ENCODE results near the gene POLG2. TPM values are rescaled to one million over a fixed set of nuclear protein-coding genes. Genes with fewer than 3 reads are reported as not detected.
"Not testable (repeated sequence)": the region's sequence is repeated elsewhere in the genome, so short reads cannot be mapped to it uniquely, and the experiment has no call there.

Gene POLG2
- total RNA-seq, 1 donor from 2014 or later: 12.0 TPM

DNA sequence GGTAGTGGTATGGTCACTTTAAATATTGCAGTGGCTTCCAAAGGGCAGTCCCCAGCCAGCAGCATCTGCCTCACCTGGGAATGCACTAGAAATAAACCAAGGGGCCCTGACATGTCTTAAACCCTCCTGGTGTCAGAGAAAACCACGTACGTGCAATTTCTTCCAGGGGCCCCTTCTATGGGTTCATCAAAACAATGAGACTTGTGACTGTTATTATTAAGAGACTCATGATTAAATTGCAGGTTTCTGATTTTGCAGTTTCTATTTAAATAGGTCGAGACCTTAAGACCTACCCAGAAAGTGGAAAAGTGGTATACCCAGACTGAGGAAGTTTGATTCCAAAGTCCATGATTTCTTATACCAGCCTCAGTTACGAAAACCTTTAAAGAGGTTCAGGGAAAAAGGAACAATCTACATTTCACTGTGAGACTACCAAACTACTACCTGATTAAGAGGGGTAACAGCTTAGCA is 746 bp upstream of the POLG2 start:
- DNase-seq (no peak), ATAC-seq (no peak)
- Histone ChIP-seq H3K9me3 (no peaks in the 10 kb centered on the region), H3K27me3 (ENCODE audit: low read depth) (no peaks in the 10 kb centered on the region), H3K27ac (peak overlapping the region; percentile 81), H3K36me3 (peaks cover 63% of the 10 kb centered on the region), H3K4me3 (peak overlapping the region; percentile 79), H3K4me1 (peaks cover 77% of the 10 kb centered on the region)
- TF ChIP-seq, protein P1, sequence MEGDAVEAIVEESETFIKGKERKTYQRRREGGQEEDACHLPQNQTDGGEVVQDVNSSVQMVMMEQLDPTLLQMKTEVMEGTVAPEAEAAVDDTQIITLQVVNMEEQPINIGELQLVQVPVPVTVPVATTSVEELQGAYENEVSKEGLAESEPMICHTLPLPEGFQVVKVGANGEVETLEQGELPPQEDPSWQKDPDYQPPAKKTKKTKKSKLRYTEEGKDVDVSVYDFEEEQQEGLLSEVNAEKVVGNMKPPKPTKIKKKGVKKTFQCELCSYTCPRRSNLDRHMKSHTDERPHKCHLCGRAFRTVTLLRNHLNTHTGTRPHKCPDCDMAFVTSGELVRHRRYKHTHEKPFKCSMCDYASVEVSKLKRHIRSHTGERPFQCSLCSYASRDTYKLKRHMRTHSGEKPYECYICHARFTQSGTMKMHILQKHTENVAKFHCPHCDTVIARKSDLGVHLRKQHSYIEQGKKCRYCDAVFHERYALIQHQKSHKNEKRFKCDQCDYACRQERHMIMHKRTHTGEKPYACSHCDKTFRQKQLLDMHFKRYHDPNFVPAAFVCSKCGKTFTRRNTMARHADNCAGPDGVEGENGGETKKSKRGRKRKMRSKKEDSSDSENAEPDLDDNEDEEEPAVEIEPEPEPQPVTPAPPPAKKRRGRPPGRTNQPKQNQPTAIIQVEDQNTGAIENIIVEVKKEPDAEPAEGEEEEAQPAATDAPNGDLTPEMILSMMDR (IDR thresholded peaks at IDR 0.05): no peak
- intact Hi-C loops (cut with DNase I): no loop called here

DNA sequence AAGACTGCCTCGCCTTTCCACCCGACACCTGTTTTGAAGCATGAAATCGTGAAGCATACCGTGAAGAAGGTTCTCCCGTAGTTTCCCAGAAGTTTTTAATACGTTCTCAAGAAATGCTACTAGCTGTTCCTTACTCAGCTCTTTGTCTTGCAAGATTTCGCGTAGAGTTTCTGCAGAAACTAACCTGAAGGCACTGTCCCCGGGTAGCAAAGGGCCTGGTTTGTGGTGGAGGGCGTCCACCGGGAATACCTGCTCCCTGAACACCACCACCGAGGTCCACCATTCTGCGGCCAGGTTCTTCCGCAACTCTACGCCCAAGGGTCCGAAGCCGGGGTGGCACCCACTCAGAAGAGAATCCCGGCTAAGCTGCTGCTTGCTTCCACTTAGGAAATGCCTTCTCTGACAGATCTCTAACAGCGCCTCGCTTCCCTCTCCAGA is 487 bp downstream of the POLG2 start:
- TF ChIP-seq, protein P1 (IDR thresholded peaks at IDR 0.05): no peak
- no peaks in the 10 kb centered on the region for H3K27me3 ChIP-seq (ENCODE audit: low read depth)
- intact Hi-C loops (cut with DNase I): no loop called here
- DNase-seq: no peak
- H3K4me3 ChIP-seq: peak overlapping the region; percentile 79
- H3K9me3 ChIP-seq: no peaks in the 10 kb centered on the region
- peak overlapping the region; percentile 81 for H3K27ac ChIP-seq
- peaks cover 65% of the 10 kb centered on the region for H3K4me1 ChIP-seq
- ATAC-seq: no peak
- H3K36me3 ChIP-seq: peaks cover 61% of the 10 kb centered on the region

DNA sequence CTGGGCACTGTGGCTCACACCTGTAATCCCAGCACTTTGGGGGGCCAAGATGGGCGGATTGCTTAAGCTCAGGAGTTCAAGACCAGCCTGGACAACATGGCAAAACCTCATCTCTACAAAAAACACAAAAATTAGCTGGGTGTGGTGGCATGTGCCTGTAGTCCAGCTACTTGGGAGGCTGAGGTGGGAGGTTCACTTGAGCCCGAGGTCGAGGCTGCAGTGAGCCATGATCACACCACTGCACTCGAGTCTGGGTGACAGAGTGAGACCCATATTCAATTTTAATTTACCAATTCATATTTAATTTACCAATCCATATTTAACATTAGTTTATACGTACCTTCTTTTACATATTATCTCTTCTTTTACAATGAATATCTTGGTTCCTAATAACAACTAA is 1.6 kb downstream of the POLG2 start:
- intact Hi-C loops (cut with DNase I); H3K9me3 ChIP-seq; ATAC-seq; H3K27ac ChIP-seq; H3K4me3 ChIP-seq; DNase-seq; H3K27me3 ChIP-seq (ENCODE audit: low read depth): not testable (repeated sequence)
- Histone ChIP-seq H3K4me1 (peaks cover 55% of the 10 kb centered on the region), H3K36me3 (peaks cover 61% of the 10 kb centered on the region)

DNA sequence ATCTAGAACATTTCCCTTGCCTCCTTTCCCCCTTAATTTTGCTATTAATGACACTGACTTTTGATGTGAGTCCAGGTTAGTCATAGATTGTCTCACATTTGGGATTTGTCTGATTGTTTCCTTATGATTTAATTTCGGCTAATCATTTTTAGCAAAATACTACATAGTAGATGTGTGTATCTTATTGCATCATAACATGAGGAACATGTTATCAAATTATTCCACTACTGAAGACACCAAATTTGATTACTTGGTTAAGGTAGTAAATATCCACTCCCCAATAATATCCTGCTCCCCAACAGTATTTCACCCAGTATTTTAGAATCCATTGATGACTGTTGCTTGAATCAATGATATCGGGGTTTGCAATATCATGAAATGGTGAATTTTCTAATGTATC is 2.7 kb downstream of the POLG2 start:
- H3K27ac ChIP-seq: no peak overlapping the region
- H3K4me1 ChIP-seq: peaks cover 44% of the 10 kb centered on the region
- no peaks in the 10 kb centered on the region for H3K27me3 ChIP-seq (ENCODE audit: low read depth)
- DNase-seq (no peak), ATAC-seq (no peak)
- peaks cover 60% of the 10 kb centered on the region for H3K36me3 ChIP-seq
- no peak overlapping the region for H3K4me3 ChIP-seq
- intact Hi-C loops (cut with DNase I): no loop called here
- TF ChIP-seq, protein P1 (IDR thresholded peaks at IDR 0.05): no peak
- no peaks in the 10 kb centered on the region for H3K9me3 ChIP-seq

DNA sequence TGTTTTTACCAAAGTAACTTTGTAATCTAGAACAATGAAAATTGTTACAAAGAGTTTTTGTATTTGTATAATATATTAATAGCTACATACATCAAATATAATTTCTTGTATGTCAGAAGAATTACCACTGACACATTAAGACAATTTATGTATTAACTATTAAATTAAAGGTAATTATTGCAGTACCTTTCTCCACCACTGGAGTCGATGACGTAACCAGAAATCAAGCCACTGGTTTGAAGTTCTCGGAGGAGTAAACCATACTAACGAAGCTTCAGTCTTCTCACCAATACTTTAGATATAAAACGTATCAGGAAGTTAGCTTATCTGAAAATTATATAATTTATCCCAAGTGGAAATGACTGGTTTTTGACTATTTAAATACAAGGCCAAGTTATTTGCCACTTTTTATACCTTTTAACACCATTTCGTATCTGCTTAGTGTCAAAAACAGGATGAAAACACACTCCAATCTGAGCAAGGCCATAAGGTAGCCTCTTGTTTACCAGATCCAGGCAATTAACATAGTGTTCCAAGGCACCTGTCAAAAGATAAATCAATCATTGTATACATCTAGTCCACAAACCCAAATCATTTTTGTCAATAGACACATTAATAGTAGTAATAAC is 4.3 kb downstream of the POLG2 start:
- TF ChIP-seq, protein P1 (IDR thresholded peaks at IDR 0.05): peak; percentile 49
- Histone ChIP-seq H3K9me3 (no peaks in the 10 kb centered on the region), H3K36me3 (peaks cover 60% of the 10 kb centered on the region), H3K4me3 (no peak overlapping the region), H3K27me3 (ENCODE audit: low read depth) (no peaks in the 10 kb centered on the region), H3K4me1 (peaks cover 29% of the 10 kb centered on the region), H3K27ac (no peak overlapping the region)
- DNase-seq (no peak), ATAC-seq (no peak)
- intact Hi-C loops (cut with DNase I): no loop called here

DNA sequence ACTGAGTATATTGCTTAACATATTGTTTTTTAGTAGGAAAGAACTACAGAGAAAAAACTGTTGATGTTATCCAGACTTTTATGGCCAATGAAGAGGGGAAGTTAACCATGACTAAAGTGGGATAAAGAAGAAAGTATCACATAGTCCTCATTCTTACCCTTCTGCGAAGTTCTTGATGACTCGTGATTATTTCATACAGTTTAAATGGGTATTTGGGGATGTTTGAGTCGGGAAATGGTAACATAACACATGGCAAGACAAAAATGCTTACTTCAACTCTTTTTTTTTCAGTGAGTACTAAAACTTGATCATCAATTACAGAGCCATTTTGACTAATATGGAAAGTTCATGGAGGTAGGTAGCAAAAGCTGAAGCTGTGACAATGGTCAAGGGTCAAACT is 4.9 kb downstream of the POLG2 start:
- intact Hi-C loops (cut with DNase I): no loop called here
- H3K9me3 ChIP-seq: no peaks in the 10 kb centered on the region
- peaks cover 61% of the 10 kb centered on the region for H3K36me3 ChIP-seq
- no peaks in the 10 kb centered on the region for H3K27me3 ChIP-seq (ENCODE audit: low read depth)
- peaks cover 23% of the 10 kb centered on the region for H3K4me1 ChIP-seq
- DNase-seq: no peak
- H3K27ac ChIP-seq: no peak overlapping the region
- no peak for ATAC-seq
- no peak overlapping the region for H3K4me3 ChIP-seq
- TF ChIP-seq, protein P1 (IDR thresholded peaks at IDR 0.05): no peak
